Fibroblast of skin of right quadriceps (primary cell): ENCODE measurements around the gene EAPP.
A peak's percentile ranks its signal among the peaks of the same experiment; 100 is the strongest.
"Not testable (repeated sequence)": the region's sequence is repeated elsewhere in the genome, so short reads cannot be mapped to it uniquely, and the experiment has no call there.

Source experiments
- DNase-seq: peaks from one replicate; pipeline ENCODE4 v3.0.0-alpha.2; 2013

The EAPP gene

GRCh38 chr14:34537677-34538009, 1.9 kb downstream of the EAPP start:
- DNase-seq: no peak

GRCh38 chr14:34536951-34537676, 2.4 kb downstream of the EAPP start:
- peak; percentile 53 for DNase-seq

GRCh38 chr14:34527591-34527990, 11.9 kb downstream of the EAPP start:
- no peak for DNase-seq

- not testable (repeated sequence) for DNase-seq
These were observed 15.3 kb downstream of the EAPP start for GRCh38 chr14:34524216-34524615.

DNA sequence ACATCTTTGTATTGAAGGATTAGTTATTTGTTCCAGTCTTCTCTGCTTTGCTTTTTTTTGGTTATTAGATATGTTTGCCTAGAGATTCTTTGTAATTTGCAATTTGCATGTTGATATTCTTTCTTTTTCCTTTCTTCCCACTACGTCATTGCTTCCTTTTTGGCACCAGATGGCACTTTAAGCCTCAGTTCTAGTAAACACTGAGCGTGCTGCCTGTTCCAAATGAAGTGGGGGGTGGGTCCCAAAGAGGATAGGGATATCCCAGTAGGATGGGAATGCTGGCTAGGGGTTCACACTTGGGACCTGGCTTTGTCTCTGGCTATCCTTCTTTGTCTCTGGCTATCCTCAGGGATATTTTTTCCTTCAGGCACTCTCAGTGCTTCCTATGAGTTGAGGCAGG, 17.0 kb downstream of the EAPP start:
- no peak for DNase-seq

GRCh38 chr14:34521071-34521470, 18.4 kb downstream of the EAPP start:
- DNase-seq: not testable (repeated sequence)

DNA sequence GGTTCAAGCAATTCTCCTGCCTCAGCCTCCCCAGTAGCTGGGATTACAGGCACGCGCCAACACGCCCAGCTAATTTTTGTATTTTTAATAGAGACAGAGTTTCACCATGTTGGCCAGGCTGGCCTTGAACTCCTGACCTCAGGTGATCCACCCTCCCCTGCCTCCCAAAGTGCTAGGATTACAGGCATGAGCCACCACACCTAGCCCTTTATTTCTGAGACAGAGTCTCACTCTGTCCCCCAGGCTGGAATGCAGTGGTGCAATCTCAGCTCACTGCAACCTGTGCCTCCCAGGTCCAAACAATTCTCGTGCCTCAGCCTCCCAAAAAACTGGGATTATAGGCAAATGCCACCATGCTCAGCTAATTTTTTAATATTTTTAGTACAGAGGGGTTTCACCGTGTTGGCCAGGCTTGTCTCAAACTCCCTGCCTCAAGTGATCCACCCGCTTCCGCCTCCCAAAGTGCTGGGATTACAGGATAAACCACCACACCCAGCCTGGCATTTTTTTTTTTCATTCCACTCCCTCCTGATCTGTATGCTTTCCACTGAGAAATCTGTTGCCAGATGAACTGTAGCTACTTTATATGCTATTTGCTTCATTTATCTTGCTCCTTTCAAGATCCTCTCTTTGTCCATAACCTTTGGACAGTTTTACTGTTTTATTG, 19.1 kb downstream of the EAPP start:
- not testable (repeated sequence) for DNase-seq

DNA sequence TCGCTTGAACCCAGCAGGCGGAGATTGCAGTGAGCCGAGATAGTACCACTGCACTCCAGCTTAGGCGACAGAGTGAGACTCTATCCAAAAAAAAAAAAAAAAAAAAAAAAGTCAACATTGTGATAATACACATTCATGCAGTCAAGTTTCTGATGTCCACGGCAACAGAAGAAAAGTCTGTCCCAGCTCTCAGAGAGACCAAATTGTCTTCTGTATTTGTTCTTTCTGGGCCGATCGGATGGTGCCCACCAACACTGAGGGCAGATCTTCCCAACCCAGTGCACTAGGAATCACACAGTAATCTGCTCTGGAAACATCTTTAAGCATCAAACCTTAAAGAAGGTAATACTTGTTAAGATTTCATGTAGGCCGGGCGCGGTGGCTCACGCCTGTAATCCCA, 31.6 kb downstream of the EAPP start:
- no peak for DNase-seq

GRCh38 chr14:34507459-34507858, 32.0 kb downstream of the EAPP start:
- DNase-seq: no peak

GRCh38 chr14:34505124-34505491, 34.4 kb downstream of the EAPP start:
- not testable (repeated sequence) for DNase-seq

GRCh38 chr14:34504027-34504426, 35.5 kb downstream of the EAPP start:
- DNase-seq: not testable (repeated sequence)

- DNase-seq: peak; percentile 68
These were observed 36.8 kb downstream of the EAPP start for GRCh38 chr14:34502545-34503225.

DNA sequence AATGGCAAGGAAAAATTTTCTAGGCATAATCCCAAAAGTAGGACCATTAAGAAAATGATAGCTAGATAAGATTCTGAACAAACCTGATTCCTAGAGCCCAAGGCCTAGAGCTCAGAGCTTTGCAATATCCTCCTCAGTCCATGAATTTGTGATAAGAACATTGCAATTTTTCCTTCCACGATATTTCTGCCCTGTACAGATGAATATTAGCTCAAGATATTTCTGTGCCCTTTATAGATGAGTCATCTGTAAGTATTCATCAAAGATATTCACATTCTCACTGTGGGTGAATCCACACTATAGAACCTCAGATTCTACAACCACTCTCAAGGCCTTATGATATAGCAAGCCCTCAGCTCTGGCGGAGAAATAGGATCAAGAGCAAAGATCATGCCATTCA, 37.5 kb downstream of the EAPP start:
- DNase-seq: peak; percentile 23

GRCh38 chr14:34501004-34501580, 38.4 kb downstream of the EAPP start:
- DNase-seq: no peak

- no peak for DNase-seq
These were observed 40.7 kb downstream of the EAPP start for GRCh38 chr14:34498684-34499412.

- DNase-seq: peak; percentile 98
These were observed 42.6 kb downstream of the EAPP start for GRCh38 chr14:34496679-34497513.

GRCh38 chr14:34496007-34496678, 43.4 kb downstream of the EAPP start:
- DNase-seq: no peak

GRCh38 chr14:34489324-34489723, 50.2 kb downstream of the EAPP start:
- DNase-seq: no peak

DNA sequence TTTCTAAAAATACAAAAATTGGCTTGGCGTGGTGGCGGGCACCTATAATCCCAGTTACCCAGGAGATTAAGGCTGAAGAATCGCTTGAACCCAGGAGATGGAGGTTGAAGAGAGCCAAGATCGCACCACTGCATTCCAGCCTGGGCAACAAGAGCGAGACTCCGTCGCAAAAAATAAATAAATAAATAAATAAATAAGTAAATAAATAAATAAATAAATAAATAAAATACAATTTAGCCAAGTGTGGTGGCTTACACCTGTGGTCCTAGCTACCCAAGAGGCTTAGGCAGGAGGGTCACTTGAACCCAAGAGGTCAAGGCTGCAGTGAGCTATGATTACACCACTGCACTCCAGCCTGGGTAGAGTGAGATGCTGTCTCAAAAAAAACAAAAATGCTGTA, 51.0 kb downstream of the EAPP start:
- no peak for DNase-seq

DNA sequence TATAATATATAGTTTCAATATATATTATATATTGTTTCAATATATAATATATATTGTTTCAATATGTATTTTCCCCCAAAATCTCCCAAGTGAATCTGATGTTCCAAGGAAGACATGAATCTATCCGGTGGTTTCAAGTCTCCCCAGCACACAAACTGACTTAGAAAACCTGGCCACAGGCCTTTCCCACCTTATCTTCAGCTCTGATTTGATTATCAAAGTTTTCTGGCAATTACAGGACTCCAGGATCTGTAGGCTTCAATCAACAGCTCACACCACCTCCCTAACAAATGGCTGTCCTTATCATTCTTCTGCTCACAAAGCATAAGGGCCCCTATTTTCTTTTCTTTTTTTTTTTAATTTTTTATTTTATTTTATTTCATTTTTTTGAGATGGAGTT, 54.8 kb downstream of the EAPP start:
- no peak for DNase-seq

- no peak for DNase-seq
These were observed 57.0 kb downstream of the EAPP start for GRCh38 chr14:34482463-34482862.

- no peak for DNase-seq
These were observed 59.8 kb downstream of the EAPP start for GRCh38 chr14:34479694-34480093.
